Stimulated activated naive B cell treated with anti-CD40 and anti-IgM and Interleukin-4, amounts not matched to agents 10 μg/mL and 1 μg/mL and 100 μg/mL, for 72 hours (primary cell): Measurements from ENCODE around the gene FKBP7.
"Not testable (repeated sequence)": the region's sequence is repeated elsewhere in the genome, so short reads cannot be mapped to it uniquely, and the experiment has no call there.

Experiments used
- ATAC-seq, 2 donors: fragments of 150-1000 bp; cut with Tn5 transposase; replicated peaks; 2 replicates each; pipeline ENCODE4 v1.10.0; 2021; ENCODE audit warnings: moderate library complexity in 1 of 2
- DNase-seq: peaks from one replicate; pipeline ENCODE4 v3.0.0; 2021
- H3K27ac Mint-ChIP-seq: one replicate; pipeline ENCODE4 v1.8.0; 2022; ENCODE audit warnings: mild to moderate bottlenecking, mixed read lengths
- H3K27me3 Mint-ChIP-seq, 2 donors: one replicate each; pipeline ENCODE4 v1.8.0; 2022; ENCODE audit warnings: mixed read lengths in 2 of 2
- H3K36me3 Mint-ChIP-seq, 2 donors: one replicate each; pipeline ENCODE4 v1.8.0; 2022; ENCODE audit warnings: mixed read lengths in 2 of 2, mild to moderate bottlenecking in 1 of 2
- H3K4me1 Mint-ChIP-seq, 2 donors: one replicate each; pipeline ENCODE4 v1.8.0; 2022; ENCODE audit warnings: mixed read lengths in 2 of 2, mild to moderate bottlenecking in 1 of 2
- H3K4me3 Mint-ChIP-seq, 2 donors: one replicate each; pipeline ENCODE4 v1.8.0; 2022; ENCODE audit warnings: mild to moderate bottlenecking in 2 of 2, mixed read lengths in 2 of 2, moderate library complexity in 1 of 2
- H3K9me3 Mint-ChIP-seq, 2 donors: one replicate each; pipeline ENCODE4 v1.8.0; 2022; ENCODE audit warnings: mixed read lengths in 2 of 2, mild to moderate bottlenecking in 1 of 2

FKBP7 gene

GRCh38 chr2:178479275-178479616 is 846 bp upstream of the FKBP7 start:
- H3K27me3 Mint-ChIP-seq, result no peaks in the 10 kb centered on the region
- H3K27ac Mint-ChIP-seq, result peak overlapping the region; percentile 99
- H3K4me1 Mint-ChIP-seq, result peaks cover 22 to 31% of the 10 kb centered on the region in 2 donors
- ATAC-seq, result no peak
- no peaks in the 10 kb centered on the region for H3K9me3 Mint-ChIP-seq
- DNase-seq, result no peak
- peaks cover 0 to 2% of the 10 kb centered on the region in 2 donors for H3K36me3 Mint-ChIP-seq
- peak overlapping the region; percentile 95 to 96 for H3K4me3 Mint-ChIP-seq

DNA sequence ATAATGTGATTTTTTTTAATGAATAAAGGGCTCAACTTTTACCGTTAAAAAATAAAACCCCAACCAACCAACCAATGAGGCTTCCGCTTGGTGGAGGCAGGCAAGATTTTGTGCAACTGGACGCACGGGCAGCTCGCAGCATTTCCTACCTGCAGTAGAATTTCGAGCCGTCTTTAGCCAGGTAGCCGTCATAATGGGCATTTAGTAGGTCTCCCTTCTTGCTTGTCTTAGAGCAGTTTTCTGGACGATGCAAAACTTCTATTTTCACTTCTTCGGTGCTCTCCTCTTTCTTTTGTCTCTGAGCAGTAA is 316 bp downstream of the FKBP7 start:
- no peak for ATAC-seq
- no peaks in the 10 kb centered on the region for H3K27me3 Mint-ChIP-seq
- peak overlapping the region; percentile 95 to 96 for H3K4me3 Mint-ChIP-seq
- no peaks in the 10 kb centered on the region for H3K9me3 Mint-ChIP-seq
- peak overlapping the region; percentile 99 for H3K27ac Mint-ChIP-seq
- peaks cover 22 to 30% of the 10 kb centered on the region in 2 donors for H3K4me1 Mint-ChIP-seq
- DNase-seq, result peak; percentile 11
- H3K36me3 Mint-ChIP-seq, result peaks cover 0 to 2% of the 10 kb centered on the region in 2 donors

DNA sequence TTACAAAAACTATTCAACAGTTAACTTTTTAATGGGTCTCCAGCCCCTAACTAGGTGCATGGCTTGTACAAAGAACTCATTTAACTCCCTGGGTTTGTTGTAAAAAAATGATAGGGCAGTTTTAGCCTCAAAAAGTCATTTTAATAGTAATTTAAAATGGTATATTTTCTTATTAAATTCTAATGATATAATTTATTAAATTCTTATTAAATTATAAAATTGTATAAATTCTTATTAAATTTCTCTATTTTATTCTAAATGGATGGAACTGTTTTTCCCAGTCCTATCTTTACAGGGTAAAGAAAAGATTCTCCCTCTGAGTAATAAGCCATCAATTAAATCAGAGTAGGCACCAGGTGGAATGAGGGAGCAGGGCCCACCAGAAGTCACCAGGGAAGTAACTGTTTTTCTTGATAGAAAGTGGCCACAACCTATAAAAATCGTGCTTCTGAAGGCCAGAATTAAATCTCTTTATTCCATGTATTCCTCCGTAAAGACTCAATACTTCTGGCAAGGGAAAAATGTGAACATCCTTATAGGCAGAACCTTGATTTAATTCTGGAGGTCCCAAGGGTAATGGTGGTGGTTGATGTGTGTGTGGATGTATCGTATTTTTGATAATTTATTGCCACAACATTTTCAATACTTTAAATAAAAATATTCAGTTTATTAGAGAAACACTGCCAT is 814 bp downstream of the FKBP7 start:
- H3K27me3 Mint-ChIP-seq, result no peaks in the 10 kb centered on the region
- H3K9me3 Mint-ChIP-seq, result no peaks in the 10 kb centered on the region
- ATAC-seq (no peak), DNase-seq (no peak)
- H3K4me3 Mint-ChIP-seq, result peak overlapping the region; percentile 95 to 96
- peaks cover 0 to 2% of the 10 kb centered on the region in 2 donors for H3K36me3 Mint-ChIP-seq
- no peak overlapping the region for H3K27ac Mint-ChIP-seq
- peaks cover 21 to 25% of the 10 kb centered on the region in 2 donors for H3K4me1 Mint-ChIP-seq

DNA sequence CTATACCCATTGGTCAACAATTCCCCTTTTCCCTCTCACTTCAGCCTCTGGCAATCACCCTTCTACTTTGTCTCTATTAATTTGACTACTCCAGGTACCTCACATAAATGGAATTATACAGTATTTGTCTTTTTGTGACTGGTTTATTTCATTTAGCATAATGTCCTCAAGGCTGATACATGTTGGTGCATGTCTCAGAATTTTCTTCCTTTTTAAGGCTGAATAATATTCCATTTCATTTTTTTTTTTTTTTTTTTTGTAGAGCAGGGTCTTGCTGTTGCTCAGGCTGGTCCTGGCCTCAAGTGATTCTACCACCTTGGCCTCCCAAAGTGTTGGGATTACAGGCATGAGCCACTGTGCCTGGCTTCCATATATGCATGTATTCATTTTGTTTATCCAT is 1.9 kb downstream of the FKBP7 start:
- ATAC-seq (no peak), DNase-seq (no peak)
- H3K9me3 Mint-ChIP-seq, result no peaks in the 10 kb centered on the region
- H3K4me1 Mint-ChIP-seq, result peaks cover 13 to 14% of the 10 kb centered on the region in 2 donors
- H3K27ac Mint-ChIP-seq, result no peak overlapping the region
- H3K36me3 Mint-ChIP-seq, result no peaks in the 10 kb centered on the region
- H3K4me3 Mint-ChIP-seq, result no peak overlapping the region
- H3K27me3 Mint-ChIP-seq, result no peaks in the 10 kb centered on the region

- Mint-ChIP-seq H3K27ac (no peak overlapping the region), H3K9me3 (no peaks in the 10 kb centered on the region), H3K4me3 (no peak overlapping the region), H3K27me3 (no peaks in the 10 kb centered on the region), H3K4me1 (peaks cover 6 to 7% of the 10 kb centered on the region in 2 donors), H3K36me3 (no peaks in the 10 kb centered on the region)
- no peak for DNase-seq
- no peak for ATAC-seq
Measured at GRCh38 chr2:178474560-178474959, 3.8 kb downstream of the FKBP7 start.

DNA sequence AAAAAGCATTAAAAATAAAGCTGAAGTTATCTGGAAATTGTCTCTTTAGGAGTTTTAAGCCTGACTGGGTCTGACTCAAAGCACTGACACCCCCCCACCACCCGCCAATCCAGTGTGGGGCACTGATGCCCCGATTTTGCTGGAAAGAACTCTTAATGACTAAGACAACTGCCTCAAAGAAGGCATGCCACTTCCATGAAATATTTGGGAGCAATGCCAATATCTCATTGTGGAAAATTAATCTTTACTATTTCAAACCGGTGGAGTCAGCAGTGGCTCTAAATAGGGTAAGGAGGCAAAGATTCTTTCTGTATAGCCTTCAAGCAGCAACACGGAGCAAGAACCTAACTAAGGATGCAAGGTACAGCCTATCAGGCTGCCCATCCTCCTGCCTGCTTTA is 4.5 kb downstream of the FKBP7 start:
- no peak overlapping the region for H3K4me3 Mint-ChIP-seq
- no peak for ATAC-seq
- no peak overlapping the region for H3K27ac Mint-ChIP-seq
- H3K4me1 Mint-ChIP-seq, result peaks cover under 1 to 5% of the 10 kb centered on the region in 2 donors
- no peaks in the 10 kb centered on the region for H3K36me3 Mint-ChIP-seq
- no peaks in the 10 kb centered on the region for H3K27me3 Mint-ChIP-seq
- no peaks in the 10 kb centered on the region for H3K9me3 Mint-ChIP-seq
- DNase-seq, result no peak

DNA sequence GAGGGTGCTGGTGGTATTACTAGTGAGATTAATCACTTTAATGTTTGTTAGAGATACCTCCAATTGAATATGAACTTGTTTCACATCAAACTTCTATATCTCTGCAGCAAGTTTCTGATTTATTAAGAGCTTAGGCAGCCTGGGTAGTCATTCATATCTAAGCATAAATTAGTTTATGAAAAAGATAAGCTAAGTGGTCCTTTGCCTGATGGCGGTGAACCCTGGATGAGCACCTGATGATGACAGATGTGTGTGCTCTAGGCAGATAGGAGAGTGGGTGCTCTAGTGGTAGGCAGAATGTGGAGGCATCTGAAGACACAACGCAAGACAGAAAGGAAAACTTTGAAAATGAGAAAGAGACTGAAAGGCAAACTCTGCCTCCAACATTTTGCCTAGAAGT is 5.0 kb downstream of the FKBP7 start:
- Mint-ChIP-seq H3K4me3 (no peak overlapping the region), H3K4me1 (peaks cover 0 to 2% of the 10 kb centered on the region in 2 donors), H3K27me3 (no peaks in the 10 kb centered on the region), H3K27ac (no peak overlapping the region), H3K9me3 (no peaks in the 10 kb centered on the region), H3K36me3 (no peaks in the 10 kb centered on the region)
- DNase-seq (no peak), ATAC-seq (no peak)

- H3K4me3 Mint-ChIP-seq, ATAC-seq, H3K9me3 Mint-ChIP-seq, DNase-seq, H3K36me3 Mint-ChIP-seq, H3K27ac Mint-ChIP-seq, H3K27me3 Mint-ChIP-seq, H3K4me1 Mint-ChIP-seq: not testable (repeated sequence)
Measured at GRCh38 chr2:178471313-178471712, 7.1 kb downstream of the FKBP7 start.

DNA sequence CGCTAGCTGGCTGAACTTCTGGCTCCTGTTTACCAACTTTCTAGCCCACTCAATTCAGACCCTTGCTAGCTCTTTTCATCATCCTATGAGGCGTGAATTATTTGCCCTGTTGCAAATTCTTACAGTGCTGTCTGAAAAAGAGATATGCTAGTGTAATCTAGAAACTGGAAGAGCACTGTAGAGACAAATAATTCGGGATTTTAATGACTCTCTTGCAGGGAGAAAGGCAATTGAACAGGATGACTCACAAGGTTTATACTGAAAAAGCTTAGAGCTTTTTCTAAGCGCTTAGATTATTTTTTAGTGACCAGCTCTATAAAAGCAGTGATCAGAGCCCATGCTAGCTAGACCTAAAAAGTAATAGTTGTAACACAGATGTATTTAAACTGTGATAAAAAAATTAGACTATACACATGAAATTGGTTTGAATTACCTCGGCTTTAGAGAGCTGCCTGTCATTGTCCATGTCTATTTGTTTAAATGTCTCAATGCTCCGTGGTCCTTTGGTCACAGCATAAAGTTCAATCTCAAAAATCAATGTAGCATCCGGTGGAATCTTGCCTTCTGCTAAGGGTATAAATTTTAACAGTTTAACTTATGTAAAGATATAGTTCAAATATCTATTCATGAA is 9.1 kb downstream of the FKBP7 start:
- DNase-seq (no peak), ATAC-seq (no peak)
- H3K27me3 Mint-ChIP-seq, result no peaks in the 10 kb centered on the region
- peaks cover 10 to 11% of the 10 kb centered on the region in 2 donors for H3K36me3 Mint-ChIP-seq
- H3K4me3 Mint-ChIP-seq, result no peak overlapping the region
- H3K27ac Mint-ChIP-seq, result no peak overlapping the region
- no peaks in the 10 kb centered on the region for H3K9me3 Mint-ChIP-seq
- H3K4me1 Mint-ChIP-seq, result no peaks in the 10 kb centered on the region

- H3K36me3 Mint-ChIP-seq, result peaks cover 0 to 1% of the 10 kb centered on the region in 2 donors
Measured at GRCh38 chr2:178457390-178457886, 21.0 kb downstream of the FKBP7 start.

DNA sequence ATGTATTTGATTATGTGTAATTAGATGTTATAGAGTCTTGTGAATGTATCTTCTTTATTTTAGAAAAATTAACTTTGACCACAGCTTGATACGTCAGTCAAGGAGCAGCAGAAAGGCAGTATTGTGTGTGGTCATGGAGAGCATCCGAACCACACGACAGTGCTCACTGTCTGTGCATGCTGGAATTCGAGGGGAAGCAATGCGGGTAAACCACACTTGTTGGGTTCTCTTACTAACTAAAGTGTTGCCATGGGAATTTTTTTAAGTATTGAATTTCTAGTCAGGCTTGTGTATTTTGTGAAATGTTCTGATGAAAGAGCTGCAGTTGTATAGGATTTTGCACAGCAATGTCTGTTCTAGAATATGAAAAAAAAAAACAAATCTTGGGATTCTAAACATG is 22.5 kb downstream of the FKBP7 start:
- no peak for ATAC-seq
- no peak for DNase-seq
- Mint-ChIP-seq H3K9me3 (peaks cover 0 to 2% of the 10 kb centered on the region in 2 donors), H3K27me3 (peaks cover 0 to 7% of the 10 kb centered on the region in 2 donors), H3K4me3 (no peak overlapping the region), H3K27ac (no peak overlapping the region), H3K4me1 (peaks cover 0 to 2% of the 10 kb centered on the region in 2 donors), H3K36me3 (peaks cover 0 to 1% of the 10 kb centered on the region in 2 donors)

More at GRCh38 chr2:178457390-178457886, 21.0 kb downstream of the FKBP7 start:
- H3K4me1 Mint-ChIP-seq, result no peaks in the 10 kb centered on the region
- H3K4me3 Mint-ChIP-seq, result no peak overlapping the region
- H3K27ac Mint-ChIP-seq, result no peak overlapping the region
- DNase-seq (no peak), ATAC-seq (no peak)
- peaks cover 0 to 2% of the 10 kb centered on the region in 2 donors for H3K9me3 Mint-ChIP-seq
- H3K27me3 Mint-ChIP-seq, result peaks cover 0 to 7% of the 10 kb centered on the region in 2 donors

DNA sequence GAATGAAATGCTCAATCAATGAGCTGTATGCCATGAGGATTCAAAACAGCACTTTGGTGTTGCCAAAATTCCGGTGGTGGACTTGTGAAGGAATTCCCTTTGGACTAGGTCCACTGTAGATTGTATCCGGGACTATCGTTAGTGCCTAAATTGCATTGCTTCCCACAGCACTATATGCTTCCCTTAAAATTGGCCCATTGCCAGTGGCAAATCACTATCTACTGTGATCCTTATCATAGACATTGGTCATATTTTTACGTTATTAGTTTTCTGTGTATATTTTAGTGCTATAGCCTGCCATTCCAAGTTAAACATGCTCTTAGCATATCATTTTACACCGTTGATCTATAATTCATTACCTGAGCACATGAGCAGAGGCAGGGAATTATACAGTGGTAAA is 25.5 kb downstream of the FKBP7 start:
- Mint-ChIP-seq H3K4me3 (no peak overlapping the region), H3K9me3 (peaks cover 0 to 2% of the 10 kb centered on the region in 2 donors), H3K36me3 (peaks cover 10 to 11% of the 10 kb centered on the region in 2 donors), H3K27me3 (peaks cover 0 to 7% of the 10 kb centered on the region in 2 donors), H3K4me1 (peaks cover 12 to 22% of the 10 kb centered on the region in 2 donors), H3K27ac (no peak overlapping the region)
- DNase-seq, result no peak
- ATAC-seq, result no peak

- ATAC-seq (no peak), DNase-seq (no peak)
- H3K4me1 Mint-ChIP-seq, result peaks cover 12 to 23% of the 10 kb centered on the region in 2 donors
- peak overlapping the region; percentile 21 to 98 for H3K4me3 Mint-ChIP-seq
- H3K9me3 Mint-ChIP-seq, result peaks cover 0 to 2% of the 10 kb centered on the region in 2 donors
- peaks cover 10 to 12% of the 10 kb centered on the region in 2 donors for H3K36me3 Mint-ChIP-seq
- no peak overlapping the region for H3K27ac Mint-ChIP-seq
- H3K27me3 Mint-ChIP-seq, result peaks cover 0 to 7% of the 10 kb centered on the region in 2 donors
Measured at GRCh38 chr2:178452334-178452733, 26.1 kb downstream of the FKBP7 start.

DNA sequence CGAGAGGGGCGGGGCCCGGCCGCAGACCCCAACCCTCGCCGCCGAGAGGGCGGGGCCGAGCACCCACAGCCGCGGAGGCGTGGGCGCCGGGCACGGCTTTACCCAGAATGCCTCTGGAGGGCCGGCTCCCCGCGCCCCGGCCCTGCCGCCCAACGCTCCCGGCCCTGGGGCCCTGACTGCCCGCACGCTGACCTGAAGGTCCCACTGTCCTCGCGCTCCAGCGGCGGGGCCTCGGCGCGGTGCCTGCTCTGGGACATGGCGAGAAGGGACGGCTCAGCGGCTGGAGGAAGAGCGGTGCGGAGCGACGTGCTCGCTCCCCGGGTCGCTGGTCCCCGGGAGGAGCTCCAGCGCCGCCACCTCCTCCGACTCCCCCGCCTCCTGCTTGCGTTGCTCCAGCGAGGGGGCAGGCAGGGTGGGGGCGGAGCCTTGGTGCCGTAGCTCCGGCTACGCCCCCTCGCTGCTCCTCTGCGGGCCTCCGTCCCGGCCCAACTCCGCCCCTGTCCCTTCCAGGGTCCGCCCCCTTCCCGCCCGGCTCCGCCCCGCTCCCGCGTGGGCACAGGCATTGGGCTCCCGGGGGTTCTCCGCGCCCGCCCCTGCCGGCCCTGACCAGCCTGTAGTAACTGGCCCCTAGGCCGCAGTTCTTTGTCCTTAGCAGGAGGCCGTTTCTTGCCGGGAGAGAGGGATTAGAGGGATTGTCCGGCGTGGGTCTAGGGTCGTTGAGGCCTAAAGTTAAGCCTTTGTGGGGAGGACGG is 27.4 kb downstream of the FKBP7 start, which contains the start of the genes PJVK and PRKRA:
Gene PJVK (plus strand): TSS at position 605 of the 752 bp plus-strand sequence. CDS start 2,032 bp downstream, outside the sequence.
Gene PRKRA (minus strand): TSS at position 402 of the 752 bp plus-strand sequence. CDS start 145 bp downstream, at position 257.
- Mint-ChIP-seq H3K27ac (peak within 1 kb of the TSS; percentile 99), H3K36me3 (peaks cover 10 to 12% of the 10 kb centered on the region in 2 donors), H3K4me1 (peaks cover 12 to 23% of the 10 kb centered on the region in 2 donors), H3K9me3 (peaks cover 0 to 2% of the 10 kb centered on the region in 2 donors), H3K4me3 (peak within 1 kb of the TSS; percentile 98), H3K27me3 (peaks cover 0 to 7% of the 10 kb centered on the region in 2 donors)
- DNase-seq, result peak; percentile 96
- peak; percentile 85 to 90 for ATAC-seq
